GM12892 (cell line): Measurements from ENCODE around the gene UNC5C.

Experiments used
- DNase-seq: peaks from one replicate; pipeline ENCODE4 v3.0.0; 2011; ENCODE audit not compliant: insufficient read length
- FAIRE-seq: peaks from 2 replicates; lab custom pipeline; 2011; peaks lifted over from hg19 to GRCh38; lab: Jason Lieb, UNC
- POLR2A ChIP-seq: IDR thresholded peaks from 2 replicates; pipeline ENCODE4 v1.6.1; 2011; ENCODE audit warnings: low read depth, low read length, control low read depth
- POLR2AphosphoS5 ChIP-seq: IDR thresholded peaks from 2 replicates; pipeline ENCODE4 v1.6.1; 2011; ENCODE audit warnings: low read depth, low read length, control low read depth
- TAF1 ChIP-seq: IDR thresholded peaks from 2 replicates; pipeline ENCODE4 v1.6.1; 2011; ENCODE audit warnings: low read depth, mild to moderate bottlenecking, control low read depth, low read length, borderline replicate concordance

The UNC5C gene

DNA sequence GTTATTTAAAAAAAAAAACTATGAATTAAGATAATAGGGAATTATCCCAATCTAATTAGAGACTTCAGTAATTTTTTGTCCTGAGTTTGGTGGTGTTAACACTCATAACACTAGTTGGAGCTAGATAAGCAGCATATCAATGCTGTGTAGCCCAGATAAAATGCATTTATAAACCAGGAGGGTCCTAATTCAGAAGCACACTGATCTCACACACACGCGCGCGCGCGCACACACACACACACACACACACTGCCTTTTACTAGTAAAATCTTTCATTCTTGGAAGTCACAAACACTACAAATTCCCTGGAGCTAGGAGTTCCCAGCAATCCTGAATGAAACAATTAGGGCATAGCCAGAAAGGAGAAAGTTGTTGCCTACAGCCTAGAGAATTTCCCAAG lies 3.2 kb downstream of the UNC5C start:
- DNase-seq, result no peak
- no peak for TF ChIP-seq POLR2A
- TF ChIP-seq POLR2AphosphoS5, result no peak
- no peak for TF ChIP-seq TAF1
- no peak for FAIRE-seq

DNA sequence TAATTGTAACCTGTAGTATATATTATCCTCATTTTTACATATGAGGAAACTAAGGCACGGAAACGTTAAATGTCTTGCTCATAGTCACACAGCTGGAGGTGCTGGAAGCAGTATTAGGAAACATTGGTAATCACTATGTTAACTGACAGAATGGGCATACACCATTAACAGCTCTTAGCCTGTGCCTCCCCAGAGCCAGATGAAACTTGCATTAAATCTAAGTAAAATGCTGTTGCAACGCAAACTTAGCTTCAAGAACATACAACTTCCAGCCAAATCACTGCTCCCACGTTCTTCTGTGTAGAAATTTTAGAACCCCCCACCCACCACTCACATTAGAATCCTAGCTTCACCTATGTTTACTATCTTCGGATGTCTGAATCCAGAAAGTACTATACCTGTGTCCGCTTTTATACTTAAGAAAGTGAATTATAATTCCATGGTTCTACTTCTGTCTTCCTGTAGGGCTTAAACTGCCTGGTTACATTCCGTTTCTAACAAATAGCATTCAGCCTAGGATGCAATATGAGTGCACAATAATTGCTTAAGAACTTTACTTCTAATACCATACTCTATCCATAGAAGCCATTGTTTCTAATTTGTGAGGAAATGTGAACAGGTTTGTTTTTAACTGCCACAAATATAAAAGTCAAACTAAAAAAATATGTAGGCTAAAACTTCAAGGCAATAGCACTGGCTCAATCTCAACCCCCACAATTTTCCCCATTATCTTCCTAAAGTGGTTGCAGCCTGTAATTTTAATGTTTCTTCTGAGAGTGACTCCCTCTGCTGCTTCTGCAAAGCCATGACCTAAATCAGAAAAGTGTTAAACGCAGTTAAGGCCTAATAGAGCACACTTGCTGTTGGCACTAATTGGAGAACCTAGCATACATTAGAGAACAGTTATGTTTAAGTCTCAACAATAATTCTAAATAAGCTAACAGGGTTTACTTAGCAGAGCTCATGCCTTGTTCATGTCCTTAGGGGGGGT lies 4.4 kb downstream of the UNC5C start:
- no peak for DNase-seq
- TF ChIP-seq TAF1, result no peak
- no peak for TF ChIP-seq POLR2AphosphoS5
- no peak for TF ChIP-seq POLR2A
- no peak for FAIRE-seq

DNA sequence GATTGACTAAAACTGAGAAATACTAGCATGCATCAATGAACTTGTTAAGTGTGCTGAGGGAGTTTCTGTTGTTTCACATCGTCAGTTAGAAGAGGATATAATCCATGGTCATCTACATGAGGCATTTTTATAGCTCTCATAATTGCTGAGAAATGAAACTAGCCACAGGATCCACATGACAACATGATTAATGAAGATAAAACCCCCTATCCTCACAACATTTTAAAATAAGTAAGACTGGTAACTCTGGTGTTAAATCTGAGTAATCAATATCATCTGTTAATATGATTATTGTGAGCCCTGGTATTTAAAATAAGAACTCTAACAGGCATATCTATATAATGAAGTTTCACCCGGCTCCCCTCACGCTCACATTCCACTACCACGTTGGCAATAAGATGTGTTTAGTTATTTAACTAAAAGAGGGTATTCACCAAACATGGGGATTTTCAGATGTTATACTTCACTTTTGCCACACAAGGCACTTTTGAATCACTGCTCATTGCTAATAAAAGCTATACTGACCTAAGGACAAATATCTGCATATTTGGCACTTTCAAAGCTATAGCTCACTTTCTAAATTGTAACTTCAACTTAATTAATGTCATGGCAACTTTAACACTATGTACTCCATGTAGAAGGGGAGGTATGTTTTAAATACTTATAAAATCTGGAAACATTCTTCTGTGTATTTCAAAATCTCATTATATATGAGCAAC lies 6.7 kb downstream of the UNC5C start:
- FAIRE-seq (no peak), DNase-seq (no peak)
- no peak for TF ChIP-seq POLR2A
- no peak for TF ChIP-seq POLR2AphosphoS5
- TF ChIP-seq TAF1, result no peak

DNA sequence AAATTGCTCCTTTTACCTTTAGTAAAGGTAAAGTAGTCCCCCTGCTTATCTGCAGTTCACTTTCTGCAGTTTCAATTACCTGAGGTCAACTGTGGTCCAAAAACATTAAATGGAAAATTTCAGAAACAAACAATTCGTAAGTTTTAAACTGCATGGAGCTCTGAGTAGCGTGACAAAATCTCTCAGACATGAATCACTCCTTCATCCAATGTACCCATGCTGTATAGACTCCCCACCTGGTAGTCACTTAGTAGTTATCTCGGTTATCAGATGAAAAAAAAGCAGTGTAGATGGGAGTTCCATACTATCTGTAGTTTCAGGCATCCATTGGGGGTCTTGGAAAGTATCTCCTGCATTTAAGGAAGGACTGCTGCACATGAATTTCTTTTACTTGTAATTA lies 7.7 kb downstream of the UNC5C start:
- no peak for FAIRE-seq
- TF ChIP-seq POLR2AphosphoS5, result no peak
- no peak for TF ChIP-seq POLR2A
- TF ChIP-seq TAF1, result no peak
- DNase-seq, result no peak

DNA sequence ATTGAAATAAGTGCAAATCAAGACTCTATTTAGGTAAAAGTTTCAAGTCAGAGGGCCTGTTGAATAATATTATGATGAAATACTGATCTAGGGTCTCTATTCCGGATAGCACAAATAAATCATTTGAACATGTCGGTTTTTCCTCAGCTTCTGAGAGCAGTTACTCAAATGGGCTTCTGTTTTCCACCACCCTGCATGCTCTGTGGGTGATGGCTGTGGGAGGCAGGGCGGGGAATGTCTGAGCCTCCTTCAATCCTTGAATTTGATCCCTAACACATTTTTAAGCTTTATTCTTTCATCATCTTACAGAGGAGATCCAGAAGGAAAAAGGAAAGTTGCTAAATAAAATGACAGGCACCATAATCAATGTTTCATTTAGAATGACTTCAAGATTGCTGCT lies 8.5 kb downstream of the UNC5C start:
- DNase-seq (no peak), FAIRE-seq (no peak)
- no peak for TF ChIP-seq TAF1
- TF ChIP-seq POLR2AphosphoS5, result no peak
- no peak for TF ChIP-seq POLR2A

DNA sequence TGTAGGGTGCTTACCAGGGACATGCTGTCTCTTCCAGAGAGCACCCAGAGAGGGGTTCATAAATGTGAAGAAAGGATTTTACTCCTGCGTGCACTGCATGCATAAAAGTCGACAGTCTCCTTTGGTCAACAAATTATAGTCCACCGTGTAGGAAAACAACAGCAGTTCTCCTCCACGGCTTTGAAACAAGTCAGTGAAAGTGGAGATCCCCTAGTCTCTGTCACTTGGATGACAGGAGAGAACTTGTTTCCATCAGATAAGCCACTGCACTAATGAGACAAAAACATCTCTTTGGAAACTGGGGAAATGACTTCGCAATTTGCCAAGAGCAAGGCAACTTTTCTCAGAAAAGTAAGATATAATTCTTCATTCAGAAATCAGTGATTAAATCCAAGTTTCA lies 9.7 kb downstream of the UNC5C start:
- TF ChIP-seq POLR2AphosphoS5 (no peak), POLR2A (no peak), TAF1 (no peak)
- DNase-seq, result no peak
- FAIRE-seq, result no peak

DNA sequence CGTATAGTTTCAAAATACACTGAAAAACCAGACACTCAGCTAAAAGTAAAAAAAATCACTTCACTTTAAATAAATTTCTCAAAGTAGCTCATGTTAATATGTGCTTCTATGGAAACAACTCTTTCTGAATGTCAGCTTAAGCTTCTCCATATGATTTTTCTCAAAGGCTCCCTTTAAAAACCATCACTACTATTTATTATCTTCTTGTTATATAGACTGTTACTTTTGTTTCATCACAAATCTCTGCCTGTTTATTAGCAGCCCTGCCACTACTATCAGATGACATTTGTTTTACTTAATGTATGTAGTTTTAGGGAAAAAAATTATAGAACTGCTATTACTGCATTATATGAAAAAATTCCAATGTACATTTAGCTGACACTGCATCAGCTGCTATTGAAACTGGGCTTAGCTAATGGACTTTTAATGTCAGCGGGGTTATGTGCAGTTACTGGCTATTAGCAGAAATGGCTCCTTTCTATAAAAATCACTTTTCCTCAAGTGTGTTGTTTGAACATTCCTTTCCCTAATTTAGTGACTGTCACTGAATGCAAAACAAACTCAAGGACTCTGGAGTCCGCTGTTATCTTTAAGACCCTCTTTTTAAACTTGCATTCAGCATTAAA lies 10.8 kb downstream of the UNC5C start:
- no peak for DNase-seq
- FAIRE-seq, result no peak
- TF ChIP-seq POLR2AphosphoS5, result no peak
- no peak for TF ChIP-seq POLR2A
- TF ChIP-seq TAF1, result no peak

DNA sequence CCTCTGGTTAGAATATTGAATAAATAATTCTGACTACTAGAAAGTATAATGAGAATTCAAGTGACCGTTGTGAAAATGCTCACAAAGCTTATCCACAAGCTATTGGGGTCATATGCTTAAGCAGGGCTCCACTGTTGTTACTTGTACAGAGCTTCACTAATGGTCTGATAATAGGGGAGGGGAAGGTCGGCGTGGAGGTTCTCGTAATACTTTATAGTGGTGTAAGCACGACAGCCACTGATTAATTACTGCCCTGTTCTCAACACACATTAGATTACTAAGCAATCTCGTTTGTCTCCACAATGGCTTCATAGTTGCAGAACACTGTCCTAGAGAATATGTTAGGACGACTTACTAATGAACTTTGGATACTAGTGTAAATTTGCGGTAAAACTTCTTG lies 11.6 kb downstream of the UNC5C start:
- no peak for FAIRE-seq
- no peak for TF ChIP-seq POLR2A
- TF ChIP-seq TAF1, result no peak
- TF ChIP-seq POLR2AphosphoS5, result no peak
- no peak for DNase-seq

DNA sequence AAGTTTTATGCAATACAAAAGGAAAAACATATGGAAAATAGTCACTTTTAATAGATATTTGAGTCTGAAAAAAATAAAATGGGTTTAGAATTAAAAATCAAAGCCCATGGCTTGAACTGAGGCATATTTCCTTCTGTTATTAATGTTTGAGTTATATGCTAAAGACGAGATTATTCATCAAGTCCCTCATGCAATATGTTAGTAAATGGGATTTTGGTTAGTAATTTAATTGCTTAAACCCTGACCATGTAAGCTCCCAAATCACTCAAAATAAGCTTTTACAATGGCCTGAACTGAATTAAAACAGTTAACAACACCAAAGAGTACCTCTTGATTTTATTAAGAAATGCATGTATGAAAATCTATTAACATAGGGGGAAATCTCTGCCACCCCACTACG lies 12.1 kb downstream of the UNC5C start:
- DNase-seq, result no peak
- no peak for TF ChIP-seq POLR2AphosphoS5
- TF ChIP-seq TAF1, result no peak
- TF ChIP-seq POLR2A, result no peak
- no peak for FAIRE-seq

DNA sequence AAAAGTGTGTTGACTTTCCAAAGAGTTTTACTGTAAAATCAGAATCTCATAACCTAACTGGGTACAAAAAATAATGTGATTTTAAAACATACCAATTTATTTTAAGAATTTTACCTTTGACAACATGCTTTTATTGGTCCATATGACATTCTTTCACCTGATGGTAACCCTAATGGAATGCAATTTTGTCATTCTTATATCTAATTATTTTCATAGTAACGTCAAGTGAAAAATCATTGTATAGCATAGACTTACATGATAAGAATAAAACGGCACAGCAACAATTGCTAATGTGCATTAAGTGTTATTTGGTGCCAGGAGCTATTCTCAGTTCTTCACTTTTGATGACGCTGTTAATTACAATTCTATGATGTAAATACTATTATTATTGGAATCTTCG lies 13.6 kb downstream of the UNC5C start:
- TF ChIP-seq TAF1 (no peak), POLR2A (no peak), POLR2AphosphoS5 (no peak)
- FAIRE-seq, result no peak

DNA sequence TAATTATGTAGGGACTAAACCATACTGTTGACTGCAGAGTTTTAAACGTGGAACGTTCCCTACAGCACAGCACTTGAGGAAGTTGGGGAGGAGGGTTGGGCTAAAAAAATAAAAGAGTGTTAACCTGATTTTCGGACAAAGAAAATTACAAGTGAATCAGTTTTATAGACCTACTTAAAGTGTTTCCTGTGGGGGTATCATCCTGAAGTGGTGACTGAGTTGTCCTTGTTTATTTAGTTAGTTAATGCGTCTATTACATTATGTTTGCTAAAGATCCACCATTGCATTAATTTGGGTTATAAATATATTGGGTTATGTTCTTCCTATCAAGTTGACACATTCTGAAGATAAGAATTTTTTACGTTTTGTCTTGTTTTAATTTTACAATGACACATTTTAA lies 14.7 kb downstream of the UNC5C start:
- TF ChIP-seq TAF1, result no peak
- no peak for TF ChIP-seq POLR2AphosphoS5
- no peak for TF ChIP-seq POLR2A
- no peak for FAIRE-seq
- no peak for DNase-seq

More for the DNA sequence above, 13.6 kb downstream of the UNC5C start:
- no peak for DNase-seq

DNA sequence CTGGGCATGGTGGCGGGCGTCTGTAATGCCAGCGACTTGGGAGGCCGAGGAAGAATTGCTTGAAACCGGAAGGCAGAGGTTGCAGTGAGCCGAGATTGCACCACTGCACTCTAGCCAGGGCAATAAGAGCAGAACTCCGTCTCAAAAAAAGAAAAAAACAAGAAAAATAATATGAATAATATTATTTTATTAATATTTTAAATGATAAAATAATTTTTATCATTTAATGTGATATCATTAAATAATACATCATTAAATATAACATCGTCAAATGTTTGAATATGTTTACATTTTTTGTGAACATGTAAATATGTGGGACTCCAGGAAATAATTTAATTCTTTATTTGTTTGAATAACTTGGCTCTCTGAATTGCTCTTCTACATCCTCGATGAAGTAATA lies 15.5 kb downstream of the UNC5C start:
- no peak for DNase-seq
- no peak for FAIRE-seq
- no peak for TF ChIP-seq POLR2AphosphoS5
- no peak for TF ChIP-seq POLR2A
- TF ChIP-seq TAF1, result no peak

DNA sequence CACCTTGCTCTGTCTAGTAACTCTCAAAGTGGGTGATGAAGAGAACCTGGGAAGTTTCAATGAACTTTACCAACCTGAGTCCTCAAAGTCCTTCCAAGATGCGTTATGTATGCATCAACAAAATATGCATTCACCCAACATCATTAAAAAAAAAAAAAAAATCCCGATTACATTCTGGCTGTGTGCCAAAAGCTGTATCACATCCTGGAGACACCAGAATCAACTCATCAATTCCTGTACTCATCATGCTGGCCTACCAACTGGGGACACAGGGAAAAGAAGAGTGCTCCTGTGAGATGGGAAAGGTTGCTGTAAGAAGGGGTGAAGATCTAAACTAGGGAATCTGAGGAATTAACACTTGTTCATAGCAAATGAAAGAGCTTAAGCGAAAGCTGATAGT lies 16.5 kb downstream of the UNC5C start:
- TF ChIP-seq POLR2AphosphoS5, result no peak
- no peak for TF ChIP-seq POLR2A
- no peak for TF ChIP-seq TAF1
- DNase-seq (no peak), FAIRE-seq (no peak)
